ENCODE results near the gene CFD. TPM values are rescaled to one million over a fixed set of nuclear protein-coding genes. Genes with fewer than 3 reads are reported as not detected.

CFD gene
- polyA plus RNA-seq, 12 donors, result 0.98 to 20.8 (median 1.6) TPM; not detected in 1

- no peak for DNase-seq
Measured at GRCh38 chr19:902446-903226, 43.2 kb downstream of the CFD start.

DNA sequence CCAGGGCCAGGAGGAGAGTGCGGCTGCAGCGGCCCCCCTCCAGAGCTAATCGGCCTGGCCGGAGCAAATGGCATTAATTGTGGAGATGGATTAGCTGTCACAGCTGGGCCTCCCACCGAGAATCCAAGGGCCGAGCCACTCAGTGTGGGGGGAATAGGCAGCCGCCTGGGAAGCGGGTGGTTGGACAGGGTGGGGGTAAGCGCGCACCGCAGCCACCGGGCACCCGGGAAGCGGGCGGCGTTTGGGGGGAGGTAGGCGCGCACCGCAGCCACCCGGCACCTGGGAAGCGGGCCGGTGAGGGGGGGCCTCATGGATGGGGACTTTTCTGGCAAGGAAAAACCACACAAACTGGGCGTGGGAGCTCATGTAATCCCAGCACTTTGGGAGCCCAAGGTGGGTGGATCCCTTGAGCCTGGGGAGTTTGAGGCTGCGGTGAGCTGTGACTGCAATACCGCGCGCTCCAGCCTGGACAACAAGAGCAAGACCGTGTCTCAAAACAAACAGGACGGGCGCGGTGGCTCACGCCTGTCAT lies 43.9 kb downstream of the CFD start:
- no peak for DNase-seq

DNA sequence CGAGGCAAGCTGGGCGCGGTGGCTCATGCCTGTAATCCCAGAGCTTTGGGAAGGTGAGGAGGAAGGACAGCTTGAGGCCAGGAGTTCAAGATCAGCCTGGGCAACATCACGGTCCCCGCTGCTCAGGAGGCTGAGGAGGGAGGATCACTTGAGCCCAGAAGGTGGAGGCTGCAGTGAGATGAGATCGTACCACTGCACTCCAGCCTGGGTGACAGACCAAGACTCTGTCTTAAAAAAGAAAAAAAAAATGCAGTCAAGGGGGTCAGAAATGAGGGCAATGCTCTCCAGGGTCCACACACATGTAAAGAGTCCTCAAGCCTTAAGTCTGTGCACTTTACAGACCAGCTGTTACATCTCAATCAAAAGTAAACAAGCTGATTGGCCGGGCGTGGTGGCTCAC lies 45.1 kb downstream of the CFD start:
- DNase-seq, result no peak

GRCh38 chr19:906480-906879 lies 47.0 kb downstream of the CFD start:
- no peak for DNase-seq

DNA sequence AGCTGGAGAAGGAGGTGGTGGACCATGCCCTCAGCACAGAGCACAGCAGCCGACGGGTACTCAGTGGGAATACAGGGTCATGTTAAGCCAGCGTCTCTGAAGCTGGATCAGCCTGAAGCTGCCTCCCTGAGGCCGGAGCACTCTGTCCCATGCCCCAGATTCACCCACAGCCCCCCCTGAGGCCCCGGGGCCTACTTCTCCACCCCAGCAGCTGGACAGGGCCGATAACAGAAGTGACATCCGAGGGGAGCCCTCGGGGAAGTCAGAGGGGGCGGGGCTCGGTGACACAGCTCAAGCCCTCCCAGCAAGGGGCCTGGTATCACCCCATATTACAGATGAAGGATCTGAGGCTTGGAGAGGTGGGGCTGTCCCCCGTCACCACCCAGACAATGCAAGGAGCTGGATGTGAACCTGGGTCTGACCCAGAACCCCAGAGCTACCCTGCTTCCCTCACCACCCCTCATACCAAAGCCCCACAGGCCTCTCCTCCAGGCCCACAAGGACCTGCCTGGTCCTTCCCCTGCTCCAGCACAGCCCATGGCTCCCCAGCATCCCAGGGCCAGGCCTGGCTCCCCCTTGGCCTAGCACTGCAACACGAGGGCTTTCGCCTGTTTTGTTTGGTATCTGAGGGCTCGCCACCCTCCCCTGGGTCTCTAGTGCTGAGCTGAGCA lies 47.9 kb downstream of the CFD start:
- DNase-seq, result no peak

- no peak for DNase-seq
Measured at GRCh38 chr19:911197-912033, 52.0 kb downstream of the CFD start.

- no peak for DNase-seq
Measured at GRCh38 chr19:912181-913079, 53.0 kb downstream of the CFD start.

Other genes with a start within 250 kb of the CFD start
- gene POLRMT, start 226.1 kb upstream of the CFD start, polyA plus RNA-seq (ENCODE audit: insufficient read length in 12 of 12), result 10 to 100 TPM in 11 of 12 donors, not detected in 1; 23.7 to 58.0 (median 29.2) TPM
- under 1 TPM in 4 of 12 donors, not detected in 8; 0.09 to 0.21 (median 0.16) TPM for gene FGF22, start 219.8 kb upstream of the CFD start, polyA plus RNA-seq (ENCODE audit: insufficient read length in 12 of 12)
- gene RNF126, start 196.4 kb upstream of the CFD start, polyA plus RNA-seq (ENCODE audit: insufficient read length in 12 of 12), result 10 to 100 TPM in 11 of 12 donors, not detected in 1; 17.8 to 52.8 (median 19.0) TPM
- 10 to 100 TPM in 11 of 12 donors, not detected in 1; 11.0 to 25.9 (median 12.2) TPM for gene FSTL3, start 183.3 kb upstream of the CFD start, polyA plus RNA-seq (ENCODE audit: insufficient read length in 12 of 12)
- 1 to 10 TPM in 1 of 12 donors, under 1 TPM in 5, not detected in 6; 0.15 to 1.2 (median 0.19) TPM for gene PRSS57, start 164.2 kb upstream of the CFD start, polyA plus RNA-seq (ENCODE audit: insufficient read length in 12 of 12)
- 10 to 100 TPM in 11 of 12 donors, not detected in 1; 17.2 to 80.5 (median 33.1) TPM for gene PALM, start 150.7 kb upstream of the CFD start, polyA plus RNA-seq (ENCODE audit: insufficient read length in 12 of 12)
- gene MISP, start 108.6 kb upstream of the CFD start, polyA plus RNA-seq (ENCODE audit: insufficient read length in 12 of 12), result 10 to 100 TPM in 1 of 12 donors, under 1 TPM in 9, not detected in 2; 0.07 to 36.0 (median 0.12) TPM
- 100 to 1,000 TPM in 11 of 12 donors, not detected in 1; 116 to 245 (median 136) TPM for gene PTBP1, start 62.2 kb upstream of the CFD start, polyA plus RNA-seq (ENCODE audit: insufficient read length in 12 of 12)
- gene PLPPR3, start 37.7 kb upstream of the CFD start, polyA plus RNA-seq (ENCODE audit: insufficient read length in 12 of 12), result 1 to 10 TPM in 3 of 12 donors, under 1 TPM in 7, not detected in 2; 0.12 to 2.7 (median 0.46) TPM
- gene AZU1, start 31.8 kb upstream of the CFD start, polyA plus RNA-seq (ENCODE audit: insufficient read length in 12 of 12), result 1 to 10 TPM in 5 of 12 donors, under 1 TPM in 5, not detected in 2; 0.42 to 8.7 (median 0.90) TPM
- gene PRTN3, start 18.7 kb upstream of the CFD start, polyA plus RNA-seq (ENCODE audit: insufficient read length in 12 of 12), result 10 to 100 TPM in 1 of 12 donors, 1 to 10 TPM in 7, under 1 TPM in 2, not detected in 2; 0.66 to 12.0 (median 1.3) TPM
- 1 to 10 TPM in 2 of 12 donors, under 1 TPM in 5, not detected in 5; 0.21 to 1.2 (median 0.33) TPM for gene ELANE, start 7.4 kb upstream of the CFD start, polyA plus RNA-seq (ENCODE audit: insufficient read length in 12 of 12)
- gene MED16, start 33.5 kb downstream of the CFD start, polyA plus RNA-seq (ENCODE audit: insufficient read length in 12 of 12), result 1,000 to 10,000 TPM in 1 of 12 donors, 10 to 100 TPM in 11; 26.2 to 1,072 (median 32.9) TPM
- gene RNU6-9, start 33.8 kb downstream of the CFD start, polyA plus RNA-seq (ENCODE audit: insufficient read length in 12 of 12), result not detected
- 10 to 100 TPM in 11 of 12 donors, not detected in 1; 21.0 to 60.9 (median 27.3) TPM for gene R3HDM4, start 53.6 kb downstream of the CFD start, polyA plus RNA-seq (ENCODE audit: insufficient read length in 12 of 12)
- gene KISS1R, start 57.7 kb downstream of the CFD start, polyA plus RNA-seq (ENCODE audit: insufficient read length in 12 of 12), result not detected
- 100 to 1,000 TPM in 1 of 12 donors, 10 to 100 TPM in 6, 1 to 10 TPM in 5; 7.5 to 100 (median 10.3) TPM for gene ARID3A, start 66.4 kb downstream of the CFD start, polyA plus RNA-seq (ENCODE audit: insufficient read length in 12 of 12)
- gene WDR18, start 124.7 kb downstream of the CFD start, polyA plus RNA-seq (ENCODE audit: insufficient read length in 12 of 12), result 10 to 100 TPM in 11 of 12 donors, not detected in 1; 18.9 to 38.0 (median 20.3) TPM
- gene GRIN3B, start 140.8 kb downstream of the CFD start, polyA plus RNA-seq (ENCODE audit: insufficient read length in 12 of 12), result under 1 TPM in 10 of 12 donors, not detected in 2; 0.05 to 0.25 (median 0.14) TPM
- gene TMEM259, start 161.5 kb downstream of the CFD start, polyA plus RNA-seq (ENCODE audit: insufficient read length in 12 of 12), result 100 to 1,000 TPM in 2 of 12 donors, 10 to 100 TPM in 9, not detected in 1; 56.1 to 123 (median 70.5) TPM
- gene RNU6-2, start 161.9 kb downstream of the CFD start, polyA plus RNA-seq (ENCODE audit: insufficient read length in 12 of 12), result not detected
- 10 to 100 TPM in 11 of 12 donors, not detected in 1; 36.3 to 89.8 (median 46.7) TPM for gene CNN2, start 166.9 kb downstream of the CFD start, polyA plus RNA-seq (ENCODE audit: insufficient read length in 12 of 12)
- gene ABCA7, start 180.4 kb downstream of the CFD start, polyA plus RNA-seq (ENCODE audit: insufficient read length in 12 of 12), result 10 to 100 TPM in 9 of 12 donors, 1 to 10 TPM in 2, not detected in 1; 7.1 to 23.7 (median 18.2) TPM
- 10 to 100 TPM in 3 of 12 donors, 1 to 10 TPM in 8, not detected in 1; 6.0 to 26.0 (median 8.1) TPM for gene ARHGAP45, start 207.5 kb downstream of the CFD start, polyA plus RNA-seq (ENCODE audit: insufficient read length in 12 of 12)
- gene POLR2E, start 235.7 kb downstream of the CFD start, polyA plus RNA-seq (ENCODE audit: insufficient read length in 12 of 12), result 100 to 1,000 TPM in 8 of 12 donors, 10 to 100 TPM in 3, not detected in 1; 79.7 to 135 (median 108) TPM
- 100 to 1,000 TPM in 11 of 12 donors, not detected in 1; 122 to 187 (median 142) TPM for gene GPX4, start 244.3 kb downstream of the CFD start, polyA plus RNA-seq (ENCODE audit: insufficient read length in 12 of 12)

Measured in muscle of arm (tissue), 12 donors.